Right lobe of liver (tissue), 6 donors: ENCODE measurements around the gene CTIF. TPM values are rescaled to one million over a fixed set of nuclear protein-coding genes. Genes with fewer than 3 reads are reported as not detected.

Experiments
- ATAC-seq, 4 donors: fragments of 200-7000 bp; cut with Tn5 transposase; one replicate each; pipeline ENCODE4 v1.9.1; 2020; ENCODE audit warnings: mild to moderate bottlenecking in 4 of 4, moderate library complexity in 4 of 4
- DNase-seq, 3 donors: peaks; one replicate each; pipeline ENCODE4 v3.0.0-alpha.2; 2020
- H3K27ac ChIP-seq, 3 donors: fragments of 200-600 bp; one replicate each; pipeline ENCODE4 v1.8.0; 2022
- H3K27me3 ChIP-seq, 2 donors: fragments of 200-600 bp; one replicate each; pipeline ENCODE4 v1.8.0; 2022
- H3K36me3 ChIP-seq, 4 donors: fragments of 200-600 bp; sonication (generic) in 1 of 4; one replicate each; pipeline versions ENCODE4 v1.5.1 to v1.8.0; 2017 to 2022; ENCODE audit warnings: control low read depth in 1 of 4
- H3K4me1 ChIP-seq, 4 donors: fragments of 200-600 bp; sonication (generic) in 1 of 4; one replicate each; pipeline versions ENCODE4 v1.5.1 to v1.8.0; 2017 to 2022; ENCODE audit warnings: control low read depth in 1 of 4
- H3K4me3 ChIP-seq, 3 donors: fragments of 200-600 bp; one replicate each; pipeline ENCODE4 v1.8.0; 2022
- H3K9me3 ChIP-seq, 4 donors: fragments of 200-600 bp; sonication (generic) in 1 of 4; one replicate each; pipeline versions ENCODE4 v1.5.1 to v1.8.0; 2017 to 2022; ENCODE audit warnings: control low read depth in 1 of 4
- POLR2A ChIP-seq: fragments of 450-650 bp; IDR thresholded peaks from one replicate; pipeline ENCODE4 v1.6.1; 2017; ENCODE audit warnings: antibody characterized with exemption, mild to moderate bottlenecking
- WGBS: methylation state at CpG from one replicate; pipeline ENCODE4 v1.1.6; 2018; ENCODE audit warnings: low coverage, low lambda C conversion rate; ENCODE audit not compliant: insufficient coverage; ENCODE audit errors: missing lambda C conversion rate; 5-methylcytosine and 5-hydroxymethylcytosine counted together
- intact Hi-C, 2 donors: fragments of 100-400 bp; cut with DNase I; formaldehyde crosslinking; loops; one replicate each; pipeline versions ENCODE4 v1.11.2 to v1.14.1; 2022
- total RNA-seq, 6 experiments: library from RNA; depleted of rRNA in 2 of 6; stranded (reverse); fragments of >200 nt in 2 of 6; fragmentation: NEBNext Ultra II Directional in 3 of 6; extraction: Animal tissue kit (Norgen Biotek cat#: 25700) in 3 of 6; gene quantifications; one replicate each; pipeline versions ENCODE4 v1.1.0 to v1.2.4, GENCODE V29; 2016 to 2023
- TF ChIP-seq, protein P1 (sequence below), 4 donors: fragments of 200-600 bp in 3 of 4; fragments of 450-650 bp in 1 of 4; IDR thresholded peaks; one replicate each; pipeline versions ENCODE4 v1.5.1 to v1.8.0; 2016 to 2022; ENCODE audit warnings: antibody characterized with exemption in 4 of 4, mild to moderate bottlenecking in 2 of 4
- donor health status: DM: no; HTN: yes; CAD: no.
- donor health status: DM: no; HTN: no; CAD: no.
- donor health status: DM: no; HTN: no; CAD: no.
- donor health status: DM: no; HTN: yes; CAD: no.
- donor health status: DM: no; HTN: yes; CAD: no.

The CTIF gene
- total RNA-seq, 6 experiments from 2014 or later = 29.0 to 60.6 (median 43.1) TPM

DNA sequence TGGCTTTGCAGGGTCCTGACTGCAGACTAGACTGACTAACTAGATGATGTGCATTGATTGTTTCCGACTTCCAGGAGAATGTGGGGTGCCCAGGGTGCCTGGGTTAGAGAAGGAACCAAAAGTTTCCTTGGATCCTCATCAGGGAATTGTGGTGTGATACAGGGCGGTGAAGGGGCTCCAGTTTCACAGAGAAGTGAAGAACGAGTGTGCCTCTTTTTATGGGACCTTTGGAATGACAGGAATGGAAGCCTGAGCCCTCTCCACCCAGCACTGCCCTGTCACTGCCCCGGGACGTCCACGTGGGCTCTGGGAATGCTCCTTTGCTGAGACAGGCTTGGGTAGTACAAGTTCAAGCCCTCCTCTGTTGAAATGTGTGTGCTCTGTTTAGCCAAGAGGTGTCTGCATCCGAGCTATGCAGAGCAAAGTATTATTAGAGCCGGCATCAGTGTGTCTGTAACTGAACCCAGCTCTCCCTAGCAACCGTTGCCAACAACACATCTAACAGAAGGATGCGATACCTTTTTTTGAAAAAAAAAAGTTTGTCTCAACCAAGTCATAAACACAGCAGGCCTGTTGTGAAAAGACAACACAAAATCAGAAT, 228.4 kb downstream of the CTIF start:
- intact Hi-C loops = no loop called here
- no peak for TF ChIP-seq POLR2A
- H3K4me3 ChIP-seq = no peak overlapping the region
- no peak overlapping the region for H3K27ac ChIP-seq
- 80% methylated on average over 6 of the region's 10 CpGs for WGBS
- no peak for ATAC-seq
- H3K4me1 ChIP-seq = no peaks in the 10 kb centered on the region
- H3K27me3 ChIP-seq = no peaks in the 10 kb centered on the region
- no peaks in the 10 kb centered on the region for H3K9me3 ChIP-seq
- peak in 1 of 3 donors; percentile 12 for DNase-seq
- peaks cover 0 to 51% (median 10%) of the 10 kb centered on the region in 4 donors for H3K36me3 ChIP-seq

GRCh38 chr18:48769006-48769636, 230.3 kb downstream of the CTIF start:
- Histone ChIP-seq H3K27me3 (no peaks in the 10 kb centered on the region), H3K4me3 (no peak overlapping the region), H3K36me3 (peaks cover 0 to 36% (median 4%) of the 10 kb centered on the region in 4 donors), H3K4me1 (no peaks in the 10 kb centered on the region), H3K27ac (no peak overlapping the region), H3K9me3 (no peaks in the 10 kb centered on the region)
- DNase-seq (peak in 1 of 3 donors; percentile 41), ATAC-seq (no peak)
- TF ChIP-seq, protein P1, sequence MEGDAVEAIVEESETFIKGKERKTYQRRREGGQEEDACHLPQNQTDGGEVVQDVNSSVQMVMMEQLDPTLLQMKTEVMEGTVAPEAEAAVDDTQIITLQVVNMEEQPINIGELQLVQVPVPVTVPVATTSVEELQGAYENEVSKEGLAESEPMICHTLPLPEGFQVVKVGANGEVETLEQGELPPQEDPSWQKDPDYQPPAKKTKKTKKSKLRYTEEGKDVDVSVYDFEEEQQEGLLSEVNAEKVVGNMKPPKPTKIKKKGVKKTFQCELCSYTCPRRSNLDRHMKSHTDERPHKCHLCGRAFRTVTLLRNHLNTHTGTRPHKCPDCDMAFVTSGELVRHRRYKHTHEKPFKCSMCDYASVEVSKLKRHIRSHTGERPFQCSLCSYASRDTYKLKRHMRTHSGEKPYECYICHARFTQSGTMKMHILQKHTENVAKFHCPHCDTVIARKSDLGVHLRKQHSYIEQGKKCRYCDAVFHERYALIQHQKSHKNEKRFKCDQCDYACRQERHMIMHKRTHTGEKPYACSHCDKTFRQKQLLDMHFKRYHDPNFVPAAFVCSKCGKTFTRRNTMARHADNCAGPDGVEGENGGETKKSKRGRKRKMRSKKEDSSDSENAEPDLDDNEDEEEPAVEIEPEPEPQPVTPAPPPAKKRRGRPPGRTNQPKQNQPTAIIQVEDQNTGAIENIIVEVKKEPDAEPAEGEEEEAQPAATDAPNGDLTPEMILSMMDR (IDR thresholded peaks at IDR 0.05) = no peak
- intact Hi-C loops = no loop called here
- WGBS = 80% methylated on average over 1 of the region's 10 CpGs

DNA sequence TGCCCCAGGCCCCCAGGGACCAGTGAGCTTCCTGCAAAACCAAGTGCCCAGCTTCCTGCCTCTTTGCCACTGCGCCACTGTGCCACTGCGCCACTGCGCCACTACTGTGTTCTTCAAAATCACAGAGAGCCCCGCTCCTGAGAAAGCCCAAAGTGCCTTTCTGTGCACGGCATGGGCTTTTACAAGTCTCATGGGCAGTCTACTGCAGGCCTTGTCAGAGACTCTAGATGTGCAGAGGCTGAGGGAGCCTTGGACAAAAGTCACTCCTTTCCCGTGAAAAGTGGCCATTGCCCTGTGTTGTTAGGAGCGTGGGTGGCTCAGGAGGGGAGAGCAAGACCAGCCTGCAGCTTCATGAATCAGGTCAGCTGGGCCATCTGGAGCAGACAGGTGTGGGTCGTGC, 231.4 kb downstream of the CTIF start:
- DNase-seq (no peak), ATAC-seq (no peak)
- Histone ChIP-seq H3K27ac (no peak overlapping the region), H3K4me1 (peaks cover 0 to 5% (median 0%) of the 10 kb centered on the region in 4 donors), H3K27me3 (no peaks in the 10 kb centered on the region), H3K36me3 (peaks cover 0 to 36% (median 0%) of the 10 kb centered on the region in 4 donors), H3K9me3 (no peaks in the 10 kb centered on the region), H3K4me3 (no peak overlapping the region)
- TF ChIP-seq POLR2A = no peak
- TF ChIP-seq, protein P1 (IDR thresholded peaks at IDR 0.05) = no peak
- WGBS = no CpG with 5 or more reads among the region's 8 CpGs
- intact Hi-C loops = no loop called here

GRCh38 chr18:48771641-48772375, 233.0 kb downstream of the CTIF start:
- peak; percentile 36 to 72 (median 52) for ATAC-seq
- no peaks in the 10 kb centered on the region for H3K9me3 ChIP-seq
- H3K27me3 ChIP-seq = no peaks in the 10 kb centered on the region
- DNase-seq = peak in 1 of 3 donors; percentile 73
- TF ChIP-seq, protein P1 (IDR thresholded peaks at IDR 0.05) = no peak
- no peak for TF ChIP-seq POLR2A
- H3K4me3 ChIP-seq = no peak overlapping the region
- WGBS = 58% methylated on average over 3 of the region's 22 CpGs
- H3K4me1 ChIP-seq = peaks cover 0 to 16% (median 0%) of the 10 kb centered on the region in 4 donors
- H3K36me3 ChIP-seq = peaks cover 0 to 27% (median 0%) of the 10 kb centered on the region in 4 donors
- intact Hi-C loops = no loop called here
- peak overlapping the region in 2 of 3 donors; percentile 3 to 16 for H3K27ac ChIP-seq

DNA sequence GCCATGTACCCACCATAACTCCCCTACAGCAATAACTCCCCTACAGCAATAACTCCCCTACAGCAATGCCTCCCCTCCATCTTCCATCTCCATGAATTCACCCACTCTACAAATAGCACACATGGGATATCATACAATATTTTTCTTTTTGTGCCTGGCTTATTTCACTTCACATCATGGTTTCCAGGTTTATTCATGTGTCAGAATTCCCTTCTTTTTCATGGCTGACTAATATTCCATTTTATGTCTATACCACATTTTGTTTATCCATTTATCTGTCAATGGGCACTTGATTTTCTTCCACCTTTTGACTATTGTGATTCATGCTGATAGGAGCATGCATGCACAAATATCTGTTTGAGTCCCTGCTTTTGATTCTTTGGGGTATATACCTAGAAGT, 233.6 kb downstream of the CTIF start:
- peaks cover 0 to 23% (median 2%) of the 10 kb centered on the region in 4 donors for H3K4me1 ChIP-seq
- ATAC-seq (no peak), DNase-seq (no peak)
- intact Hi-C loops = no loop called here
- no peaks in the 10 kb centered on the region for H3K9me3 ChIP-seq
- no peaks in the 10 kb centered on the region for H3K27me3 ChIP-seq
- peaks cover 0 to 22% (median 0%) of the 10 kb centered on the region in 4 donors for H3K36me3 ChIP-seq
- H3K27ac ChIP-seq = no peak overlapping the region
- TF ChIP-seq, protein P1 (IDR thresholded peaks at IDR 0.05) = no peak
- no peak for TF ChIP-seq POLR2A
- no peak overlapping the region for H3K4me3 ChIP-seq
